HS-5 (cell line): ENCODE results near the gene TBL3.
"Not testable (repeated sequence)": the region's sequence is repeated elsewhere in the genome, so short reads cannot be mapped to it uniquely, and the experiment has no call there.

Experiments used
- DNase-seq: peaks from one replicate; pipeline ENCODE4 v3.0.0-alpha.2; 2012; ENCODE audit warnings: low read depth

TBL3 gene

GRCh38 chr16:1942810-1943726 lies 28.8 kb upstream of the TBL3 start, which contains the start of gene MSRB1:
Gene MSRB1 (minus strand): TSS chr16:1943199. CDS start chr16:1943156, 43 bp downstream.
- DNase-seq, result peak; percentile 87

- no peak for DNase-seq
These were observed 27.1 kb upstream of the TBL3 start for GRCh38 chr16:1944612-1945199.

- no peak for DNase-seq
These were observed 26.1 kb upstream of the TBL3 start for GRCh38 chr16:1945559-1946391.

GRCh38 chr16:1946495-1947368 lies 25.1 kb upstream of the TBL3 start:
- DNase-seq, result no peak

GRCh38 chr16:1947369-1947670 lies 24.5 kb upstream of the TBL3 start:
- no peak for DNase-seq

GRCh38 chr16:1949507-1949906 lies 22.3 kb upstream of the TBL3 start:
- no peak for DNase-seq

GRCh38 chr16:1950047-1950446 lies 21.8 kb upstream of the TBL3 start:
- DNase-seq, result no peak

GRCh38 chr16:1950559-1950958 lies 21.3 kb upstream of the TBL3 start:
- no peak for DNase-seq

- no peak for DNase-seq
These were observed 18.1 kb upstream of the TBL3 start for GRCh38 chr16:1953734-1954133.

- not testable (repeated sequence) for DNase-seq
These were observed 14.3 kb upstream of the TBL3 start for GRCh38 chr16:1957434-1958142.

- not testable (repeated sequence) for DNase-seq
These were observed 13.7 kb upstream of the TBL3 start for GRCh38 chr16:1958143-1958491.

GRCh38 chr16:1958715-1959268 lies 13.1 kb upstream of the TBL3 start:
- DNase-seq, result no peak

- peak; percentile 43 for DNase-seq
These were observed 12.4 kb upstream of the TBL3 start, which contains the start of gene NDUFB10 for GRCh38 chr16:1959269-1960039. Gene NDUFB10 (plus strand): TSS chr16:1959538. CDS start chr16:1959625, 87 bp downstream.

GRCh38 chr16:1960665-1961630 lies 10.9 kb upstream of the TBL3 start:
- peak; percentile 46 for DNase-seq

GRCh38 chr16:1961651-1962067 lies 10.2 kb upstream of the TBL3 start:
- no peak for DNase-seq

- not testable (repeated sequence) for DNase-seq
These were observed 9.4 kb upstream of the TBL3 start for GRCh38 chr16:1962161-1963153.

GRCh38 chr16:1963806-1964505 lies 7.9 kb upstream of the TBL3 start:
- DNase-seq, result no peak
